Adrenal gland (tissue), 19 donors: ENCODE measurements around the gene SLC7A14. TPM values are rescaled to one million over a fixed set of nuclear protein-coding genes. Genes with fewer than 3 reads are reported as not detected.

Source experiments
- DNase-seq, 7 donors: peaks; one replicate each; pipeline ENCODE4 v3.0.0-alpha.2; 2019 to 2020
- H3K27ac ChIP-seq, 5 donors: fragments of 200-600 bp; sonication (generic) in 4 of 5; 1 replicate in 3 of 5; 2 replicates in 2 of 5; pipeline versions ENCODE4 v1.5.1 to v1.8.0; 2016 to 2020; ENCODE audit warnings: mild to moderate bottlenecking in 1 of 5
- H3K27me3 ChIP-seq: fragments of 200-600 bp; 2 replicates; pipeline ENCODE4 v1.8.0; 2021
- H3K36me3 ChIP-seq, 2 donors: fragments of 200-600 bp; replicated peaks in 1 of 2; 1 replicate in 1 of 2; 2 replicates in 1 of 2; pipeline versions ENCODE4 v1.5.1 to v1.8.0; 2018 to 2022
- H3K4me1 ChIP-seq, 2 donors: fragments of 200-600 bp; replicated peaks in 1 of 2; 1 replicate in 1 of 2; 2 replicates in 1 of 2; pipeline versions ENCODE4 v1.5.1 to v1.8.0; 2018 to 2021
- H3K4me3 ChIP-seq, 4 donors: fragments of 200-600 bp; sonication (generic) in 3 of 4; one replicate each; pipeline ENCODE4 v1.5.1; 2016 to 2018
- H3K9me3 ChIP-seq, 3 donors: fragments of 200-600 bp; sonication (generic) in 1 of 3; replicated peaks in 1 of 3; 1 replicate in 2 of 3; 2 replicates in 1 of 3; pipeline versions ENCODE4 v1.5.1 to v1.8.0; 2016 to 2021
- POLR2A ChIP-seq, 2 donors: fragments of 450-650 bp; IDR thresholded peaks; one replicate each; pipeline ENCODE4 v1.6.1; 2017; ENCODE audit warnings: antibody characterized with exemption in 2 of 2, mild to moderate bottlenecking in 2 of 2, moderate library complexity in 1 of 2
- WGBS, 4 donors: extraction: QIAGEN DNeasy Blood & Tissue Kit in 2 of 4; methylation state at CpG; one replicate each; pipeline versions ENCODE4 v1.1.5 to v1.1.7; 2013 to 2017; 5-methylcytosine and 5-hydroxymethylcytosine counted together
- intact Hi-C, 2 donors: fragments of 100-400 bp; cut with DNase I; formaldehyde crosslinking; loops; one replicate each; pipeline versions ENCODE4 v1.14.1 to v1.15.0; 2022 to 2023
- long read RNA-seq, 10 donors: library from polyadenylated mRNA in 3 of 10; unstranded in 2 of 10; stranded (forward) in 1 of 10; transcript quantifications; one replicate each; pipeline ENCODE4 v2.0.0 and lab custom pipeline, GENCODE V29; 2021 to 2026
- polyA plus RNA-seq, 3 donors: library from polyadenylated mRNA; stranded (reverse); fragments of 200-250 nt in 2 of 3; fragments of 350-450 nt in 1 of 3; fragmentation: Illumina TruSeq in 1 of 3; extraction: RNeasy Lipid Tissue Mini Kit (QIAGEN cat#74804) in 1 of 3; gene quantifications; one replicate each; pipeline ENCODE4 v1.2.3, GENCODE V29; 2013 to 2014
- total RNA-seq, 9 donors: library from RNA; depleted of rRNA in 4 of 9; stranded (reverse); fragments of >200 nt in 4 of 9; fragments of 120-200 nt in 1 of 9; fragmentation: NEBNext Ultra II Directional in 1 of 9; extraction: Animal tissue kit (Norgen Biotek cat#: 25700) in 1 of 9; gene quantifications; one replicate each; pipeline versions ENCODE4 v1.1.0 to v1.2.4, GENCODE V29; 2013 to 2023
- TF ChIP-seq, protein P1 (sequence below), 6 experiments: fragments of 450-650 bp in 4 of 6; fragments of 200-600 bp in 2 of 6; sonication (generic) in 1 of 6; IDR thresholded peaks; 1 replicate in 5 of 6; 2 replicates in 1 of 6; pipeline versions ENCODE4 v1.5.1 to v1.8.0; 2016 to 2021; ENCODE audit warnings: antibody characterized with exemption in 6 of 6, mild to moderate bottlenecking in 2 of 6, moderate library complexity in 1 of 6
- donor health status: healthy with polysubstance abuse.
- donor health status: Bipolar disorder and iron deficiency.
- donor health status: DM: yes; HTN: yes; CAD: no.
- donor health status: DM: no; HTN: no; CAD: no.
- donor health status: DM: no; HTN: no; CAD: no.
- donor health status: DM: yes; HTN: yes; CAD: no.

SLC7A14 gene
- 1 to 10 TPM in 4 of 9 donors, under 1 TPM in 4, not detected in 1; 0.03 to 3.8 (median 0.56) TPM for total RNA-seq
- 1 to 10 TPM in 1 of 3 donors, under 1 TPM in 2; 0.24 to 1.6 (median 0.48) TPM for polyA plus RNA-seq
- long read RNA-seq, donor 1: 0 reads
- long read RNA-seq, donor 2: 0 reads
- long read RNA-seq, donor 3: 0 reads
- long read RNA-seq, donor 4: 0 reads
- long read RNA-seq, donor 5: 0 reads
- long read RNA-seq, donor 6, partial matches to known transcripts: 0 of 1 reads
- long read RNA-seq, donor 6, other reads (novel, unspliced or antisense): 1 of 1 reads
- long read RNA-seq, donor 7: 0 reads
- long read RNA-seq, donor 8: 0 reads
- long read RNA-seq, donor 9: 0 reads
- long read RNA-seq, donor 10: 0 reads

DNA sequence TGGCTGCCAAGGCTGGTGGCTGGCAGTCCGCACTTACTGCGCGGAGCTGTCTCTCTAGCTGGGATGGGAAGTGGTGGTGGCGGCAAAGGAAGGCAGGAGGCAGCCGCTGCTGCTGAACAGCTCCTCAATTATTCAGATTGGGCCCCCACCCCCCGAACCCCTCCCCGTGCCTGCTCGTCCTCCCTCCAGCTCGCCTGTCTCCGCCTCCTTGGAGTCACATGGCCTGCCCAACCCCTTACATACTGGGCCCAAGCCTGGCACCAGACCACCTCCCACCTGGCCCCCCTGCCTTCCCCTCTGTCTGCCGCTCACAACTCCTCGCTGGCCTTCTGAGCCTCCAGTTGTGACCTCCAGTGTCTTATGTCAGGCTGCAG, at the start of gene SLC7A14:
Gene SLC7A14 (minus strand): TSS at position 139 of the 374 bp plus-strand sequence. CDS start 59,139 bp downstream, outside the sequence.
- peak in 3 of 7 donors; percentile 15 to 74 (median 21) for DNase-seq
- intact Hi-C loops: no loop called here
- WGBS, 4 donors: 12 to 41% (median 19%) methylated on average over 4 to 12 of the region's 12 CpGs
- Histone ChIP-seq H3K36me3 (no peaks in the 10 kb centered on the region), H3K27ac (peak within 1 kb of the TSS in 1 of 5 donors; percentile 40), H3K4me1 (peaks cover 10 to 12% of the 10 kb centered on the region in 2 donors), H3K27me3 (peaks cover 30% of the 10 kb centered on the region), H3K9me3 (no peaks in the 10 kb centered on the region), H3K4me3 (peak within 1 kb of the TSS in 1 of 4 donors; percentile 32)
- no peak for TF ChIP-seq POLR2A (IDR thresholded peaks at IDR 0.05)
- TF ChIP-seq, protein P1, sequence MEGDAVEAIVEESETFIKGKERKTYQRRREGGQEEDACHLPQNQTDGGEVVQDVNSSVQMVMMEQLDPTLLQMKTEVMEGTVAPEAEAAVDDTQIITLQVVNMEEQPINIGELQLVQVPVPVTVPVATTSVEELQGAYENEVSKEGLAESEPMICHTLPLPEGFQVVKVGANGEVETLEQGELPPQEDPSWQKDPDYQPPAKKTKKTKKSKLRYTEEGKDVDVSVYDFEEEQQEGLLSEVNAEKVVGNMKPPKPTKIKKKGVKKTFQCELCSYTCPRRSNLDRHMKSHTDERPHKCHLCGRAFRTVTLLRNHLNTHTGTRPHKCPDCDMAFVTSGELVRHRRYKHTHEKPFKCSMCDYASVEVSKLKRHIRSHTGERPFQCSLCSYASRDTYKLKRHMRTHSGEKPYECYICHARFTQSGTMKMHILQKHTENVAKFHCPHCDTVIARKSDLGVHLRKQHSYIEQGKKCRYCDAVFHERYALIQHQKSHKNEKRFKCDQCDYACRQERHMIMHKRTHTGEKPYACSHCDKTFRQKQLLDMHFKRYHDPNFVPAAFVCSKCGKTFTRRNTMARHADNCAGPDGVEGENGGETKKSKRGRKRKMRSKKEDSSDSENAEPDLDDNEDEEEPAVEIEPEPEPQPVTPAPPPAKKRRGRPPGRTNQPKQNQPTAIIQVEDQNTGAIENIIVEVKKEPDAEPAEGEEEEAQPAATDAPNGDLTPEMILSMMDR (IDR thresholded peaks at IDR 0.05): no peak

- Histone ChIP-seq H3K4me3 (no peak overlapping the region), H3K9me3 (no peaks in the 10 kb centered on the region), H3K4me1 (no peaks in the 10 kb centered on the region), H3K36me3 (no peaks in the 10 kb centered on the region), H3K27me3 (no peaks in the 10 kb centered on the region), H3K27ac (no peak overlapping the region)
- DNase-seq: no peak
- WGBS, 4 donors: 65 to 80% (median 71%) methylated on average over 2 of the region's 2 CpGs
- intact Hi-C loops: no loop called here
- TF ChIP-seq POLR2A (IDR thresholded peaks at IDR 0.05): no peak
- TF ChIP-seq, protein P1 (IDR thresholded peaks at IDR 0.05): no peak
Observed at GRCh38 chr3:170635385-170635735, 49.5 kb upstream of the SLC7A14 start.

DNA sequence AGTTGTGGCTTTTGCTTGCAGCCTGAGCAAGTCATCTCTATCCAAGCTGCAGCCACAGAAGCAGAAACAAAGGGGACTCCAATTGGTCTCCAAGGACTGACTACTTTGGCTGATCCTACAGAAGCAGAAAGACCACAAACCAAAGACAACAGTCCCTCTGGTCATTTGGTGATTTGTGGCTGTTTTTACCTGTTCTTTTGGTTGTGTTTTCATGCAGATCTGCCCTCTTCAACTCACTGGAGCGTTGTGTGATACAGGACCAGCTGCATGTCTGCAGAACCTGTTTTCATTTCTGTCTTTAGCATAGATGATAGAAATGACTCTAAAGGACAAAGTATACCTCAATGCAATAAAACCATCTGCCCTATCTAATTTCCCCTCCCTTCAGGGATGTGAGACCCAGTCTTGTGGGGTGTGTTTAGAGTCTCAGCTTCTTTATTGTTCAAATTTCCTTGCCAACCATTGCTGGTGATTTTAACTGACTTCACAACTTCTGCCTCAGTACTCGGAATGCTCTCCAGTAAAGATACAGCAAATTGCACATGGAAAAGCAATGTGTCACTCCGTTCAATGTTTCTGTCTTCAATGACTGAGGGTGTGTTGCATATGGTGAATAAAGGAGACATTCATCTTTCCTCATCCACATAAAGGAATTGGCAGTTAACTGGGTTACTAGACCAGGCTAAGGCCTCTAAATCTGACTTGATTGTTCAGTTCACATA, 48.9 kb upstream of the SLC7A14 start:
- no peak overlapping the region for H3K27ac ChIP-seq
- no peaks in the 10 kb centered on the region for H3K27me3 ChIP-seq
- 85 to 92% (median 86%) methylated on average over 3 of the region's 3 CpGs for WGBS, 4 donors
- no peaks in the 10 kb centered on the region for H3K36me3 ChIP-seq
- no peaks in the 10 kb centered on the region for H3K9me3 ChIP-seq
- no peaks in the 10 kb centered on the region for H3K4me1 ChIP-seq
- intact Hi-C loops: no loop called here
- no peak overlapping the region for H3K4me3 ChIP-seq
- TF ChIP-seq, protein P1 (IDR thresholded peaks at IDR 0.05): no peak
- TF ChIP-seq POLR2A (IDR thresholded peaks at IDR 0.05): no peak
- DNase-seq: no peak

DNA sequence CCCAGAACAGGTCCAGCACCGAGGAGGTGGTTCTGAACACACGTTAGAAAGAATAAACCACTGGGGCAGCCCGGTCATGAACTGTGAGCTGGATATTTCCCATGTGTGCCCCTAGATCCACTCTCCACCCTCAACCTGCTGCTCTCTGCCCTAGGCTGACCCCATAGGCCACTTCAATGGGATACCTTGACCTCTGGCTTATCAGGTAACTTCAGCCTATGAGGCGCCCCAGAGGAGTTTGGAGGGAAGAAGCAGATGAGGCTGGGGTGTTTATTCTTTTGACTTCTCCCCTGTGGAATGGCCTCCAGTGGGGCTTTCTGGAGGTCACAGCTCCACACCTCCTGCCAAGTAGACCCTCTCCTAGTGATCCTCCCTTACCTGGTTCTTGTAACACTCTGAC, 47.7 kb upstream of the SLC7A14 start:
- H3K4me3 ChIP-seq: no peak overlapping the region
- no peaks in the 10 kb centered on the region for H3K27me3 ChIP-seq
- H3K36me3 ChIP-seq: no peaks in the 10 kb centered on the region
- DNase-seq: no peak
- H3K27ac ChIP-seq: no peak overlapping the region
- intact Hi-C loops: no loop called here
- TF ChIP-seq, protein P1 (IDR thresholded peaks at IDR 0.05): no peak
- TF ChIP-seq POLR2A (IDR thresholded peaks at IDR 0.05): no peak
- no peaks in the 10 kb centered on the region for H3K4me1 ChIP-seq
- H3K9me3 ChIP-seq: no peaks in the 10 kb centered on the region
- 78 to 92% (median 86%) methylated on average over 4 of the region's 4 CpGs for WGBS, 4 donors
